Loucy (cell line): ENCODE results near the gene SMOC2.

Experiments used
- CTCF ChIP-seq: fragments of 200-600 bp; sonication (generic); conservative IDR thresholded peaks from 2 replicates; pipeline ENCODE4 v1.5.1; 2014; ENCODE audit warnings: mild to moderate bottlenecking, antibody characterized with exemption, low read length
- EZH2phosphoT487 ChIP-seq: fragments of 200-600 bp; IDR thresholded peaks from 2 replicates; pipeline ENCODE4 v1.6.1; 2018; ENCODE audit warnings: antibody characterized with exemption, mild to moderate bottlenecking, moderate library complexity, borderline replicate concordance

- TF ChIP-seq CTCF: no peak
- no peak for TF ChIP-seq EZH2phosphoT487
Observed at GRCh38 chr6:168684906-168685305, 243.9 kb downstream of the SMOC2 start.
